NK-92 (cell line): ENCODE results near the gene ABITRAM.
"Not testable (repeated sequence)": the region's sequence is repeated elsewhere in the genome, so short reads cannot be mapped to it uniquely, and the experiment has no call there.

Experiments
- DNase-seq: peaks from one replicate; lab custom pipeline; 2025; ENCODE audit not compliant: unreplicated experiment; lab: John Stamatoyannopoulos, UW

ABITRAM gene

GRCh38 chr9:108928386-108928785, 5.8 kb upstream of the ABITRAM start:
- no peak for DNase-seq

GRCh38 chr9:108933231-108933717, 926 bp upstream of the ABITRAM start:
- no peak for DNase-seq

GRCh38 chr9:108933718-108934322, 380 bp upstream of the ABITRAM start, which contains the start of gene ELP1:
Gene ELP1, minus strand, starts transcription at chr9:108934124. Its CDS starts 2,978 bp downstream, at chr9:108931146.
- DNase-seq: peak; percentile 74

GRCh38 chr9:108937561-108938305, 3.5 kb downstream of the ABITRAM start:
- DNase-seq: no peak

- no peak for DNase-seq
These were observed 5.8 kb downstream of the ABITRAM start for GRCh38 chr9:108939975-108940374.

GRCh38 chr9:108950168-108950567, 16.0 kb downstream of the ABITRAM start:
- no peak for DNase-seq

- no peak for DNase-seq
These were observed 17.4 kb downstream of the ABITRAM start for GRCh38 chr9:108951578-108951977.

GRCh38 chr9:108953983-108954574, 19.9 kb downstream of the ABITRAM start:
- no peak for DNase-seq

GRCh38 chr9:108956022-108956630, 21.9 kb downstream of the ABITRAM start:
- DNase-seq: no peak

GRCh38 chr9:108956631-108957026, 22.4 kb downstream of the ABITRAM start:
- no peak for DNase-seq

GRCh38 chr9:108960331-108960730, 26.1 kb downstream of the ABITRAM start:
- DNase-seq: no peak

- DNase-seq: no peak
These were observed 27.0 kb downstream of the ABITRAM start for GRCh38 chr9:108961151-108961550.

GRCh38 chr9:108963459-108964143, 29.4 kb downstream of the ABITRAM start:
- DNase-seq: no peak

- no peak for DNase-seq
These were observed 33.7 kb downstream of the ABITRAM start for GRCh38 chr9:108967916-108968315.

- DNase-seq: not testable (repeated sequence)
These were observed 37.2 kb downstream of the ABITRAM start for GRCh38 chr9:108971392-108971791.

- no peak for DNase-seq
These were observed 38.0 kb downstream of the ABITRAM start for GRCh38 chr9:108972186-108972585.

- no peak for DNase-seq
These were observed 38.5 kb downstream of the ABITRAM start for GRCh38 chr9:108972626-108973209.

GRCh38 chr9:108973895-108974294, 39.7 kb downstream of the ABITRAM start:
- no peak for DNase-seq

GRCh38 chr9:108978205-108978604, 44.0 kb downstream of the ABITRAM start:
- no peak for DNase-seq

- no peak for DNase-seq
These were observed 46.7 kb downstream of the ABITRAM start for GRCh38 chr9:108980893-108981292.

- DNase-seq: no peak
These were observed 49.7 kb downstream of the ABITRAM start for GRCh38 chr9:108983885-108984284.
